HG02852 (cell line): ENCODE results near the gene PLCL2.

ENCODE experiments used
- ATAC-seq: cut with Tn5 transposase; IDR thresholded peaks from one replicate; pipeline ENCODE4 v1.9.1; 2021; ENCODE audit warnings: mild to moderate bottlenecking, moderate library complexity; ENCODE audit not compliant: unreplicated experiment

PLCL2 gene

GRCh38 chr3:16864610-16865313 is 20.0 kb upstream of the PLCL2 start:
- ATAC-seq = no peak

GRCh38 chr3:16865335-16865734 is 19.4 kb upstream of the PLCL2 start:
- no peak for ATAC-seq

- ATAC-seq = no peak
Observed at GRCh38 chr3:16866571-16866970, 18.2 kb upstream of the PLCL2 start.

GRCh38 chr3:16868513-16868912 is 16.2 kb upstream of the PLCL2 start:
- no peak for ATAC-seq

- ATAC-seq = no peak
Observed at GRCh38 chr3:16869261-16870005, 15.3 kb upstream of the PLCL2 start.

- no peak for ATAC-seq
Observed at GRCh38 chr3:16871915-16872842, 12.6 kb upstream of the PLCL2 start.

- no peak for ATAC-seq
Observed at GRCh38 chr3:16873872-16874271, 10.9 kb upstream of the PLCL2 start.

GRCh38 chr3:16875876-16876550 is 8.7 kb upstream of the PLCL2 start:
- ATAC-seq = no peak

GRCh38 chr3:16877505-16877904 is 7.2 kb upstream of the PLCL2 start:
- ATAC-seq = no peak

GRCh38 chr3:16877911-16878310 is 6.8 kb upstream of the PLCL2 start:
- no peak for ATAC-seq

GRCh38 chr3:16881896-16882630 is 2.7 kb upstream of the PLCL2 start:
- no peak for ATAC-seq

- ATAC-seq = no peak
Observed at GRCh38 chr3:16883057-16883722, 1.6 kb upstream of the PLCL2 start.

GRCh38 chr3:16883723-16884083 is 1.1 kb upstream of the PLCL2 start:
- ATAC-seq = no peak

- peak; percentile 44 for ATAC-seq
Observed at GRCh38 chr3:16884084-16884747, 539 bp upstream of the PLCL2 start.

GRCh38 chr3:16885593-16886302 is 993 bp downstream of the PLCL2 start:
- peak; percentile 28 for ATAC-seq

GRCh38 chr3:16886303-16886683 is 1.5 kb downstream of the PLCL2 start:
- ATAC-seq = no peak

GRCh38 chr3:16887130-16887529 is 2.4 kb downstream of the PLCL2 start:
- no peak for ATAC-seq

GRCh38 chr3:16888356-16888755 is 3.6 kb downstream of the PLCL2 start:
- no peak for ATAC-seq
